GM12878 (cell line): ENCODE measurements around the gene TATDN2. TPM values are rescaled to one million over a fixed set of nuclear protein-coding genes. Genes with fewer than 3 reads are reported as not detected.

Experiments used
- ATAC-seq: fragments of 200-7000 bp; cut with Tn5 transposase; 3 replicates; pipeline ENCODE4 v1.9.1; 2020; ENCODE audit warnings: mild to moderate bottlenecking, moderate library complexity
- BruUV-seq: library from RNA; stranded (reverse); fragments of 400-500 nt; replicated peaks from 2 replicates; lab custom pipeline; 2021; lab: Mats Ljungman, UMichigan
- CTCF ChIA-PET: fragments of 300-600 bp; sonication (Branson Sonifier 250); formaldehyde crosslinking; extraction: SDS; loops from one replicate; lab custom pipeline; 2021; ENCODE audit warnings: inconsistent platforms; lab: Yijun Ruan, JAX
- POLR2A ChIA-PET: fragments of 350-600 bp; formaldehyde crosslinking; extraction: SDS; loops from one replicate; lab custom pipeline; 2021; ENCODE audit warnings: inconsistent platforms; lab: Charles Lee
- RAD21 ChIA-PET: fragments of 300-600 bp; sonication (Branson Sonifier 250); formaldehyde crosslinking; loops from one replicate; lab custom pipeline; 2023; ENCODE audit warnings: antibody characterized with exemption; ENCODE audit not compliant: unreplicated experiment; lab: Charles Lee
- SMC1A ChIA-PET: fragments of 300-600 bp; sonication (Branson Sonifier 250); formaldehyde crosslinking; loops from one replicate; lab custom pipeline; 2023; ENCODE audit not compliant: unreplicated experiment, uncharacterized antibody; lab: Charles Lee
- DNase-seq: peaks from one replicate; pipeline ENCODE4 v3.0.0-alpha.2; 2011; ENCODE audit warnings: low read depth, low spot score
- FAIRE-seq: peaks from 3 replicates; lab custom pipeline; 2011; peaks lifted over from hg19 to GRCh38; lab: Jason Lieb, UNC
- H2AFZ ChIP-seq: 2 replicates; pipeline ENCODE4 v1.6.0; 2011; ENCODE audit warnings: low read depth, low read length, control low read depth; ENCODE audit not compliant: control insufficient read depth
- H3K27ac ChIP-seq: 2 replicates; pipeline ENCODE4 v1.5.1; 2011; ENCODE audit warnings: control low read depth; ENCODE audit not compliant: control insufficient read depth, insufficient read depth
- H3K27me3 ChIP-seq, 2 experiments: replicated peaks in 1 of 2; 2 replicates each; pipeline versions ENCODE4 v1.6.0 to v1.6.1; 2011; ENCODE audit warnings: low read length in 1 of 2; ENCODE audit not compliant: control insufficient read depth in 2 of 2, insufficient read depth in 2 of 2
- H3K36me3 ChIP-seq, 2 experiments: 2 replicates each; pipeline ENCODE4 v1.5.1; 2011; ENCODE audit warnings: low read length in 1 of 2; ENCODE audit not compliant: control insufficient read depth in 2 of 2, insufficient read depth in 2 of 2
- H3K4me1 ChIP-seq: 2 replicates; pipeline ENCODE4 v1.6.1; 2011; ENCODE audit warnings: mild to moderate bottlenecking, low read length, moderate library complexity, mixed read lengths; ENCODE audit not compliant: control insufficient read depth, insufficient read depth
- H3K4me2 ChIP-seq: 2 replicates; pipeline ENCODE4 v1.6.0; 2011; ENCODE audit warnings: control low read depth; ENCODE audit not compliant: control insufficient read depth, insufficient read depth
- H3K4me3 ChIP-seq: fragments of 200-600 bp; sonication (generic); 2 replicates; pipeline ENCODE4 v1.5.1; 2016
- H3K79me2 ChIP-seq: 2 replicates; pipeline ENCODE4 v1.6.0; 2011; ENCODE audit warnings: low read length; ENCODE audit not compliant: control insufficient read depth, insufficient read depth
- H3K9ac ChIP-seq: 2 replicates; pipeline ENCODE4 v1.8.0; 2011; ENCODE audit warnings: low read length, control low read depth, mixed read lengths; ENCODE audit not compliant: control insufficient read depth, insufficient read depth
- H3K9me3 ChIP-seq: replicated peaks from 3 replicates; pipeline ENCODE4 v1.5.1; 2011; ENCODE audit warnings: mild to moderate bottlenecking, low read length; ENCODE audit not compliant: control insufficient read depth, insufficient read depth
- H4K20me1 ChIP-seq: 2 replicates; pipeline ENCODE4 v1.6.0; 2011; ENCODE audit not compliant: control insufficient read depth, insufficient read depth
- BCL11A ChIP-seq: IDR thresholded peaks from 2 replicates; pipeline ENCODE4 v1.6.1; 2011; ENCODE audit warnings: low read depth, low read length
- CBX5 ChIP-seq: sonication (generic); IDR thresholded peaks from 2 replicates; pipeline ENCODE4 v1.6.1; 2016; ENCODE audit warnings: low read depth, moderate library complexity, mild to moderate bottlenecking, inconsistent platforms
- NFYB ChIP-seq: IDR thresholded peaks from 2 replicates; pipeline ENCODE4 v1.6.1; 2011; ENCODE audit warnings: low read depth, mild to moderate bottlenecking, low read length, improper control_type of control experiment, moderate library complexity; ENCODE audit not compliant: insufficient read depth
- RB1 ChIP-seq: fragments of 450-650 bp; formaldehyde crosslinking; IDR thresholded peaks from 2 replicates; pipeline ENCODE4 v1.6.1; 2017; ENCODE audit warnings: mild to moderate bottlenecking, borderline replicate concordance
- SMAD1 ChIP-seq: fragments of 450-650 bp; IDR thresholded peaks from 2 replicates; pipeline ENCODE4 v1.6.1; 2018; ENCODE audit warnings: mild to moderate bottlenecking, low read depth; ENCODE audit not compliant: partially characterized antibody
- WGBS: methylation state at CpG from one replicate; pipeline ENCODE4 v1.1.6; 2016; ENCODE audit warnings: low lambda C conversion rate; ENCODE audit not compliant: insufficient replicate concordance, insufficient coverage; ENCODE audit errors: missing lambda C conversion rate; 5-methylcytosine and 5-hydroxymethylcytosine counted together
- in situ Hi-C: fragments of 300-500 bp; cut with MboI; formaldehyde crosslinking; loops from 9 replicates; pipeline ENCODE4 v1.14.3; 2018; ENCODE audit warnings: mixed read lengths
- intact Hi-C: fragments of 100-400 bp; cut with micrococcal nuclease; formaldehyde crosslinking; loops from one replicate; pipeline ENCODE4 v1.14.2; 2022; ENCODE audit not compliant: unreplicated experiment
- polyA plus RNA-seq, 11 experiments: library from polyadenylated mRNA; depleted of rRNA in 4 of 11; unstranded in 6 of 11; stranded (reverse) in 5 of 11; fragments of >200 nt; fragmentation: Nextera tagmentation in 4 of 11; fragmentation: Illumina TruSeq in 1 of 11; extraction: Ambion mirVana in 4 of 11; extraction: Trizol in 1 of 11; gene quantifications; 1 replicate in 1 of 11; 2 replicates in 10 of 11; pipeline versions ENCODE4 v1.2.1 to v1.2.3, GENCODE V29; 2011 to 2016; ENCODE audit warnings: inconsistent platforms in 2 of 11, missing spikeins in 2 of 11, low read depth in 1 of 11
- total RNA-seq, 4 experiments: library from RNA; depleted of rRNA in 3 of 4; stranded (reverse); fragments of >200 nt in 3 of 4; fragmentation: Illumina TruSeq in 1 of 4; extraction: Trizol in 1 of 4; gene quantifications; 2 replicates each; pipeline versions ENCODE4 v1.2.1 to v1.2.3, GENCODE V29; 2013 to 2021
- TF ChIP-seq, protein P1 (sequence below): IDR thresholded peaks from 2 replicates; pipeline ENCODE4 v1.6.1; 2011; ENCODE audit warnings: borderline replicate concordance, low read depth, mild to moderate bottlenecking, moderate library complexity, mixed read lengths, low read length; ENCODE audit not compliant: insufficient read depth; ENCODE audit errors: extremely low read length

The TATDN2 gene
- total and polyA plus RNA-seq, 10 of the 15 experiments (the other 5 are each of a cell fraction or from before 2014, with no cell fraction given), result 4.2 to 36.5 (median 15.8) TPM

DNA sequence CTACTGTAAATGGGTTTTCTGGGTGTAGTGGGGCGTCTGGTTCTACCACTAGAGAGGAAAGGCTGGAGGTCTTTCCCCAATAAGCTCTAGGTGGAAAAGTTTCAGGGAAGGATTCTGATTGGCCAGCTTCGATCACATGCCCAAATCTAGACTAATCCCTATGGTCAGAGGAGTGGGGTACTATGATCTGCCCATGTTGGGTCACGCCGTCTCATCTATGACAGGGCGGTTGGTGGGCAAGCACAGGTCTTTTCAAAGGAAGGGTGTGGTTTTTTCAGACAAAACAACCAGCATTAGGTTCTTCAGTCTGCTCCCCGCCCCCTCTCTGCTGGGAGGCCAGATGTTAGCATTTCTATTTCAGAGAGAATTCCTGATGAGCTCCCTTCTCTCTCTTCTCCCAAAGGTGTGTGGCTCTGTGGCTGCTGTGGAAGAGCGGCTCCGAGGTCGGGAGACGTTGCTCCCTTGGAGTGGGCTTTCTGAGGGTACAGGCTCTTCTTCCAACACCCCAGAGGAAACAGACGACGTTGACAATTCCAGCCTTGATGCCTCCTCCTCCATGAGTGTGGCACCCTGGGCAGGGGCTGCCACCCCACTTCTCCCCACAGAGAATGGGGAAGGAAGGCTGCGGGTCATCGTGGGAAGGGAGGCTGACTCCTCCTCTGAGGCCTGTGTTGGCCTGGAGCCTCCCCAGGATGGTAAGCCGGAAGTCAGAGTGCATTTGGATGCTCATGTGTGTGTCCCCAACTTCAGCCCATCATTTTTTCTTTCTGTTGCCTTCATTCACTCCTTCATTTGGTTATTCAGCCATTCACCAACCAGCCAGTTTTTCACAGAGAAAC is 9.7 kb upstream of the TATDN2 start:
- Histone ChIP-seq H3K4me3 (no peak overlapping the region), H2AFZ (no peak overlapping the region), H3K79me2 (no peaks in the 10 kb centered on the region), H4K20me1 (no peaks in the 10 kb centered on the region), H3K27ac (no peak overlapping the region), H3K9me3 (no peaks in the 10 kb centered on the region), H3K9ac (no peak overlapping the region), H3K36me3 (peaks cover 2 to 3% of the 10 kb centered on the region in 2 experiments; a peak in 1 of 4 replicates), H3K4me2 (no peak overlapping the region), H3K27me3 (no peaks in the 10 kb centered on the region), H3K4me1 (peaks cover 7% of the 10 kb centered on the region)
- TF ChIP-seq NFYB (peak; percentile 43; the same call in 1 of the 2 replicates), RB1 (no peak), BCL11A (no peak), SMAD1 (no peak), CBX5 (no peak)
- TF ChIP-seq, protein P1, sequence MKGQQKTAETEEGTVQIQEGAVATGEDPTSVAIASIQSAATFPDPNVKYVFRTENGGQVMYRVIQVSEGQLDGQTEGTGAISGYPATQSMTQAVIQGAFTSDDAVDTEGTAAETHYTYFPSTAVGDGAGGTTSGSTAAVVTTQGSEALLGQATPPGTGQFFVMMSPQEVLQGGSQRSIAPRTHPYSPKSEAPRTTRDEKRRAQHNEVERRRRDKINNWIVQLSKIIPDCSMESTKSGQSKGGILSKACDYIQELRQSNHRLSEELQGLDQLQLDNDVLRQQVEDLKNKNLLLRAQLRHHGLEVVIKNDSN, result peak; percentile 33
- WGBS, result 74% methylated on average over 15 of the region's 15 CpGs
- intact Hi-C loops, result no loop called here
- ChIA-PET POLR2A (no interaction called here), CTCF (no interaction called here), SMC1A (interaction anchor here (0.6 to 1.3 kb wide), 2 partner anchors 11 to 27 kb away, joined by 3 read pairs; no protein-coding TSS in a partner anchor), RAD21 (no interaction called here)
- in situ Hi-C loops, result no loop called here
- no TSS peak for BruUV-seq
- no peak for ATAC-seq
- FAIRE-seq, result no peak
- DNase-seq, result no peak
